Neuronal stem cell (in vitro differentiated cells): Measurements from ENCODE around the gene OSBPL10.

Experiments
- DNase-seq: peaks from one replicate; pipeline ENCODE4 v3.0.0-alpha.2; 2013; ENCODE audit warnings: low spot score
- H2AFZ ChIP-seq: one replicate; pipeline ENCODE4 v1.6.1; 2013; ENCODE audit warnings: mild to moderate bottlenecking, low read length, inconsistent platforms
- H2AK5ac ChIP-seq: 2 replicates; pipeline ENCODE4 v1.6.1; 2013; ENCODE audit warnings: low read depth, mild to moderate bottlenecking, inconsistent platforms, low read length, moderate library complexity, mixed read lengths
- H2BK120ac ChIP-seq: 2 replicates; pipeline ENCODE4 v1.6.1; 2013; ENCODE audit warnings: low read depth, mild to moderate bottlenecking, inconsistent platforms, low read length, moderate library complexity, mixed read lengths
- H2BK12ac ChIP-seq: one replicate; pipeline ENCODE4 v1.6.1; 2013; ENCODE audit warnings: low read length, inconsistent platforms
- H2BK15ac ChIP-seq: 2 replicates; pipeline ENCODE4 v1.6.1; 2013; ENCODE audit warnings: mild to moderate bottlenecking, low read length, inconsistent platforms, mixed read lengths
- H2BK5ac ChIP-seq: one replicate; pipeline ENCODE4 v1.6.1; 2013; ENCODE audit warnings: inconsistent platforms, mild to moderate bottlenecking, low read length, moderate library complexity
- H3K14ac ChIP-seq: one replicate; pipeline ENCODE4 v1.6.1; 2013; ENCODE audit warnings: low read length, inconsistent platforms
- H3K18ac ChIP-seq: 2 replicates; pipeline ENCODE4 v1.6.1; 2013; ENCODE audit warnings: low read length, inconsistent platforms
- H3K23ac ChIP-seq: 2 replicates; pipeline ENCODE4 v1.6.1; 2013; ENCODE audit warnings: low read depth, mild to moderate bottlenecking, mixed read lengths, low read length, inconsistent platforms; ENCODE audit not compliant: poor library complexity
- H3K27ac ChIP-seq: replicated peaks from 3 replicates; pipeline ENCODE4 v1.5.1; 2013; ENCODE audit warnings: low read length, inconsistent platforms
- H3K27me3 ChIP-seq, 3 experiments: 2 replicates each; pipeline ENCODE4 v1.6.1; 2013; ENCODE audit warnings: low read length in 3 of 3, mild to moderate bottlenecking in 2 of 3, inconsistent platforms in 1 of 3, low read depth in 1 of 3, mixed read lengths in 1 of 3, moderate library complexity in 1 of 3; ENCODE audit not compliant: control insufficient read depth in 3 of 3, insufficient read depth in 3 of 3
- H3K36me3 ChIP-seq, 2 donors: replicated peaks in 1 of 2; 2 replicates each; pipeline ENCODE4 v1.6.1; 2013; ENCODE audit warnings: low read length in 2 of 2; ENCODE audit not compliant: control insufficient read depth in 2 of 2, insufficient read depth in 2 of 2
- H3K4ac ChIP-seq: 2 replicates; pipeline ENCODE4 v1.6.1; 2013; ENCODE audit warnings: inconsistent platforms, mild to moderate bottlenecking, low read length, moderate library complexity
- H3K4me1 ChIP-seq, 2 donors: 1 replicate in 1 of 2; 2 replicates in 1 of 2; pipeline ENCODE4 v1.6.1; 2013; ENCODE audit warnings: low read length in 2 of 2, low read depth in 1 of 2; ENCODE audit not compliant: control insufficient read depth in 2 of 2, insufficient read depth in 1 of 2
- H3K4me2 ChIP-seq: one replicate; pipeline ENCODE4 v1.6.1; 2013; ENCODE audit warnings: mild to moderate bottlenecking, low read length, inconsistent platforms; ENCODE audit not compliant: insufficient read depth, poor library complexity, severe bottlenecking
- H3K4me3 ChIP-seq, 2 donors: 2 replicates each; pipeline ENCODE4 v1.5.1; 2013; ENCODE audit warnings: low read length in 2 of 2, mild to moderate bottlenecking in 2 of 2, inconsistent platforms in 1 of 2, moderate library complexity in 1 of 2
- H3K79me1 ChIP-seq: one replicate; pipeline ENCODE4 v1.6.1; 2013; ENCODE audit warnings: low read depth, mild to moderate bottlenecking, inconsistent platforms, low read length, moderate library complexity
- H3K9ac ChIP-seq: one replicate; pipeline ENCODE4 v1.6.1; 2013; ENCODE audit warnings: mild to moderate bottlenecking, low read depth, low read length, inconsistent platforms; ENCODE audit not compliant: poor library complexity
- H3K9me3 ChIP-seq, 2 donors: replicated peaks in 1 of 2; 2 replicates each; pipeline versions ENCODE3 to v1.6.1; 2013; ENCODE audit warnings: low read length in 2 of 2, mild to moderate bottlenecking in 2 of 2, inconsistent platforms in 1 of 2, low read depth in 1 of 2, mixed read lengths in 1 of 2, moderate library complexity in 1 of 2; ENCODE audit not compliant: control insufficient read depth in 2 of 2, insufficient read depth in 1 of 2
- H4K8ac ChIP-seq: one replicate; pipeline ENCODE4 v1.6.1; 2013; ENCODE audit warnings: low read depth, mild to moderate bottlenecking, inconsistent platforms, low read length, moderate library complexity
- H4K91ac ChIP-seq: one replicate; pipeline ENCODE4 v1.6.1; 2013; ENCODE audit warnings: low read length, low read depth, mild to moderate bottlenecking, inconsistent platforms; ENCODE audit not compliant: poor library complexity
- WGBS, 2 donors: extraction: QIAGEN DNeasy Blood & Tissue Kit; methylation state at CpG; one replicate each; pipeline ENCODE4 v1.1.7; 2013; ENCODE audit warnings: missing lambda C conversion rate in 2 of 2, mixed read lengths in 1 of 2; ENCODE audit not compliant: insufficient read length in 2 of 2, insufficient replicate concordance in 1 of 2; ENCODE audit errors: extremely low coverage in 2 of 2; 5-methylcytosine and 5-hydroxymethylcytosine counted together

OSBPL10 gene

GRCh38 chr3:31696009-31696297, 285.1 kb downstream of the OSBPL10 start:
- no peaks in the 10 kb centered on the region for H3K79me1 ChIP-seq
- H2AFZ ChIP-seq = no peak overlapping the region
- H3K9ac ChIP-seq = no peak overlapping the region
- H3K4me1 ChIP-seq = peaks cover 0 to 4% of the 10 kb centered on the region in 2 donors
- H2AK5ac ChIP-seq = no peak overlapping the region
- H3K23ac ChIP-seq = no peak overlapping the region
- no peaks in the 10 kb centered on the region for H3K36me3 ChIP-seq
- no peak overlapping the region for H3K27ac ChIP-seq
- H3K18ac ChIP-seq = no peak overlapping the region
- H4K8ac ChIP-seq = no peak overlapping the region
- no peak for DNase-seq
- no peak overlapping the region for H3K4me3 ChIP-seq
- H2BK120ac ChIP-seq = no peak overlapping the region
- no peaks in the 10 kb centered on the region for H3K9me3 ChIP-seq
- H3K27me3 ChIP-seq = no peaks in the 10 kb centered on the region
- H4K91ac ChIP-seq = no peak overlapping the region
- H3K4me2 ChIP-seq = no peak overlapping the region
- H2BK15ac ChIP-seq = no peak overlapping the region
- H2BK5ac ChIP-seq = no peak overlapping the region
- H2BK12ac ChIP-seq = no peak overlapping the region
- H3K14ac ChIP-seq = no peak overlapping the region
- no peak overlapping the region for H3K4ac ChIP-seq

- Histone ChIP-seq H3K36me3 (no peaks in the 10 kb centered on the region), H3K79me1 (no peaks in the 10 kb centered on the region), H3K27ac (no peak overlapping the region), H2BK15ac (no peak overlapping the region), H3K9me3 (no peaks in the 10 kb centered on the region), H3K23ac (no peak overlapping the region), H2AK5ac (no peak overlapping the region), H3K4me3 (no peak overlapping the region), H3K18ac (no peak overlapping the region), H3K4ac (no peak overlapping the region), H3K4me2 (no peak overlapping the region), H3K27me3 (no peaks in the 10 kb centered on the region), H2BK5ac (no peak overlapping the region), H3K14ac (no peak overlapping the region), H2AFZ (no peak overlapping the region), H4K91ac (no peak overlapping the region), H2BK120ac (no peak overlapping the region), H4K8ac (no peak overlapping the region), H2BK12ac (no peak overlapping the region), H3K9ac (no peak overlapping the region), H3K4me1 (peaks cover 0 to 4% of the 10 kb centered on the region in 2 donors)
- DNase-seq = no peak
- WGBS, 2 donors = no CpG with 5 or more reads among the region's 2 CpGs
Observed at GRCh38 chr3:31695280-31696008, 285.6 kb downstream of the OSBPL10 start.

GRCh38 chr3:31693346-31693745, 287.7 kb downstream of the OSBPL10 start:
- no peak overlapping the region for H4K91ac ChIP-seq
- H2AFZ ChIP-seq = no peak overlapping the region
- no peak overlapping the region for H3K9ac ChIP-seq
- no peak overlapping the region for H2BK15ac ChIP-seq
- H2BK5ac ChIP-seq = no peak overlapping the region
- H3K23ac ChIP-seq = no peak overlapping the region
- no peak overlapping the region for H3K4me3 ChIP-seq
- no peak overlapping the region for H3K4ac ChIP-seq
- no peaks in the 10 kb centered on the region for H3K79me1 ChIP-seq
- no peak overlapping the region for H2BK12ac ChIP-seq
- H3K4me1 ChIP-seq = peaks cover 0 to 4% of the 10 kb centered on the region in 2 donors
- H3K9me3 ChIP-seq = no peaks in the 10 kb centered on the region
- H3K27ac ChIP-seq = no peak overlapping the region
- no peak for DNase-seq
- no peak overlapping the region for H4K8ac ChIP-seq
- no CpG with 5 or more reads among the region's 5 CpGs for WGBS, 2 donors
- no peak overlapping the region for H3K18ac ChIP-seq
- H3K4me2 ChIP-seq = no peak overlapping the region
- no peaks in the 10 kb centered on the region for H3K27me3 ChIP-seq
- no peak overlapping the region for H2AK5ac ChIP-seq
- no peaks in the 10 kb centered on the region for H3K36me3 ChIP-seq
- H3K14ac ChIP-seq = no peak overlapping the region
- no peak overlapping the region for H2BK120ac ChIP-seq

- no peak for DNase-seq
- no peak overlapping the region for H2BK5ac ChIP-seq
- no peak overlapping the region for H3K4ac ChIP-seq
- H2BK120ac ChIP-seq = no peak overlapping the region
- H3K4me3 ChIP-seq = no peak overlapping the region
- H2BK12ac ChIP-seq = no peak overlapping the region
- no peaks in the 10 kb centered on the region for H3K36me3 ChIP-seq
- H3K27me3 ChIP-seq = no peaks in the 10 kb centered on the region
- H3K14ac ChIP-seq = no peak overlapping the region
- H3K9ac ChIP-seq = no peak overlapping the region
- no peak overlapping the region for H3K27ac ChIP-seq
- H2AK5ac ChIP-seq = no peak overlapping the region
- H3K4me1 ChIP-seq = peaks cover 0 to 4% of the 10 kb centered on the region in 2 donors
- no peaks in the 10 kb centered on the region for H3K79me1 ChIP-seq
- H4K91ac ChIP-seq = no peak overlapping the region
- no CpG with 5 or more reads among the region's 5 CpGs for WGBS, 2 donors
- H2BK15ac ChIP-seq = no peak overlapping the region
- no peaks in the 10 kb centered on the region for H3K9me3 ChIP-seq
- no peak overlapping the region for H3K4me2 ChIP-seq
- no peak overlapping the region for H3K23ac ChIP-seq
- H4K8ac ChIP-seq = no peak overlapping the region
- H2AFZ ChIP-seq = no peak overlapping the region
- H3K18ac ChIP-seq = no peak overlapping the region
Observed at GRCh38 chr3:31692751-31693150, 288.3 kb downstream of the OSBPL10 start.
